Ishikawa (cell line): ENCODE measurements around the gene MYO5B.

Experiments used
- CEBPB ChIP-seq: IDR thresholded peaks from 2 replicates; pipeline ENCODE4 v1.6.1; 2012
- EP300 ChIP-seq: IDR thresholded peaks from 2 replicates; pipeline ENCODE4 v1.6.1; 2012; ENCODE audit warnings: borderline replicate concordance
- TCF12 ChIP-seq: IDR thresholded peaks from 2 replicates; pipeline ENCODE4 v1.6.1; 2012; ENCODE audit warnings: low read depth

- no peak for TF ChIP-seq TCF12
- TF ChIP-seq EP300 = no peak
- no peak for TF ChIP-seq CEBPB
These were observed 338.5 kb downstream of the MYO5B start for GRCh38 chr18:49856496-49856895.
